UCSD-AML1 (cell line): ENCODE results near the gene KCNQ4.

Source experiments
- DNase-seq: peaks from one replicate; lab custom pipeline; 2025; ENCODE audit not compliant: unreplicated experiment; lab: John Stamatoyannopoulos, UW

Gene KCNQ4

GRCh38 chr1:40838980-40839942 is 55.7 kb downstream of the KCNQ4 start:
- no peak for DNase-seq

DNA sequence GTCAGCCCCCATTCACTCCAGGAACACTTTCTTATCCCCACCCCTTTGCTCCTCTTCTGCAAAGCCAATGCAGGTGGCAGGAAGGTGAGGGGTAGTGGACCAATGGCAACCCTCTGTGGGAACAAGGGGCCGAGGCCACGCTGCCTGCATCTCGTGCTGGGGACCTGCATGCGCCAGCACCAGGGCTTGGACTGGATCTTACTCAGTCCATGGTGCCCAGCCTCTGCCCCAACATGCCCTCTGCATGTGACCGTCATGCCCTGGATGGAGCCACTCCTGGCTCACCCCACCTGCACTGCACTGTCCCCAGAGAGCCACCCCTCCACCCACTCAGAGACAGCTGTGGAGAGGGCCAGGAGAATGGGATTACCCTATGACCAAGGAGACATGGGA is 56.4 kb downstream of the KCNQ4 start:
- DNase-seq, result no peak

- DNase-seq, result peak; percentile 66
These were observed 57.1 kb downstream of the KCNQ4 start for GRCh38 chr1:40840526-40841323.

GRCh38 chr1:40841602-40842001 is 58.0 kb downstream of the KCNQ4 start:
- DNase-seq, result no peak

DNA sequence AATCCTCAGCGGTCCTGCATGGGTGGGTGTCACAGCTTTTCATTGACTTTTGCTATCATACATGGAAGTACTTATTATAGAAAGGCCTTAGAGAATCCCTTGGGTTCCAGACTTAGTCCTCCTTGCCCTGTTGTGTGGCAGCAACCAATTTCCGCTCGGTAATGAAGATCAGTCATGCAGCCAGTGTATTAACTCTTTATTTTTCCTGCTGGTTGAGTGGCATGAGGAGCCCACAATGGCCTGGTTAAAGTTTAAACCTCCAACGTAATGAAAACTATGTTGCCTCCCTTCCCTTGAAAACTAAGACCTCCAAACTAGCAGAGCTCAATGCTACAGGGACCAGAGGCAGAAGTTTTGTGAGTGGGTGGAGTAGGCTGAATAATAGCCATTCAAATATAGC is 58.6 kb downstream of the KCNQ4 start:
- DNase-seq, result no peak

DNA sequence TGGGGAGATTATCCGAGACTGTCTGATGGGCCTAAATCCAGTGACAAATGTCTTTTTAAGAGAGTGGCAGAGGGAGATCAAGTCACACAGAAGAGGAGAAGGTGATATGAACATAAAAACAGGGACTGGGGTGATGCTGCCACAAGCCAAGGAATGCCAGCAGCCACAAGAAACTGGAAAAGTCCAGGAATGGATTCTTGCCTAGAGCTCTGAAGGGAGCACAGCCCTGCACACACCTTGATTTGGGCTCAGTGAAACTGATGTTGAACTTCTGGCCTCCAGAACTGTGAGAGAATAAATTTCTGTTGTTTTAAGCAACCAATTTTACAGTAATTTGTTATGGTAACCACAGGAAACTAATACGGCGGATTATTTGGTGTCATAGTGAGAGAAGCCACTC is 59.1 kb downstream of the KCNQ4 start:
- no peak for DNase-seq

DNA sequence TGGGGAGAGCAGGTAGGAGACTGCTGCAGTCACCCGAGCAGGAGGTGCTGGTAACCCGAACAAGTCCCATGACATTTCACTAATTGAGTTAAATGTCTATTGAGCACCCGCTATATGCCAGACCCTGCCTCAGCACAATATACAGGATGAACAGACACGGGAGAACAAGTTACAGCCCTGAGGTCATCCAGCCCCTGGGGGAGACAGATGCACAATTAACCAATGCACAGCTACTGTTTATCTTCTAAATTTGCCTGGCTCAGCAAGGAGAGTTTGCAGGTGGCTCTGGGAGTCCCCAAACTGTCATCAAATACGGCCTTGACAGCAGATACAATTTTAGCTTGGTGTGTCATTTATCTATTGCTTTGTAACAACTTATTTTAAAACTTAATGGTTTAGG is 60.5 kb downstream of the KCNQ4 start:
- DNase-seq, result no peak

- DNase-seq, result no peak
These were observed 61.6 kb downstream of the KCNQ4 start for GRCh38 chr1:40844887-40845878.

DNA sequence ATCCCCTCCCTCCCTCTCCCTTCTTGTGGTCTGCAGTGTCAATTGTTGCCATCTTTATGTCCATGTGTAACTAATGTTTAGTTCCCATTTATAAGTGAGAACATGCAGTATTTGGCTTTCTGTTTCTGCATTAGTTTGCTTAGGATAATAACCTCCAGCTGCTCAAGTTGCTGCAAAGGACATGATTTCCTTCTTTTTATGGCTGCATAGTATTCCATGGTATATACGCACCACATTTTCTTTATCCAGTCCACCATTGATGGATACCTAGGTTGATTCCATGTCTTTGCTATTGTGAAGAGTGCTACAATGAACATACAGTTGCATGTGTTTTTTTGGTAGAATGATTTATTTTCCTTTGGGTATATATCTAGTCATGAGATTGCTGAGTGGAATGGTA is 62.3 kb downstream of the KCNQ4 start:
- no peak for DNase-seq

- no peak for DNase-seq
These were observed 63.6 kb downstream of the KCNQ4 start for GRCh38 chr1:40847023-40847745.

- DNase-seq, result peak; percentile 55
These were observed 65.1 kb downstream of the KCNQ4 start for GRCh38 chr1:40848530-40849189.

- peak; percentile 77 for DNase-seq
These were observed 66.4 kb downstream of the KCNQ4 start for GRCh38 chr1:40849801-40850592.

- DNase-seq, result no peak
These were observed 68.1 kb downstream of the KCNQ4 start for GRCh38 chr1:40851643-40852042.

DNA sequence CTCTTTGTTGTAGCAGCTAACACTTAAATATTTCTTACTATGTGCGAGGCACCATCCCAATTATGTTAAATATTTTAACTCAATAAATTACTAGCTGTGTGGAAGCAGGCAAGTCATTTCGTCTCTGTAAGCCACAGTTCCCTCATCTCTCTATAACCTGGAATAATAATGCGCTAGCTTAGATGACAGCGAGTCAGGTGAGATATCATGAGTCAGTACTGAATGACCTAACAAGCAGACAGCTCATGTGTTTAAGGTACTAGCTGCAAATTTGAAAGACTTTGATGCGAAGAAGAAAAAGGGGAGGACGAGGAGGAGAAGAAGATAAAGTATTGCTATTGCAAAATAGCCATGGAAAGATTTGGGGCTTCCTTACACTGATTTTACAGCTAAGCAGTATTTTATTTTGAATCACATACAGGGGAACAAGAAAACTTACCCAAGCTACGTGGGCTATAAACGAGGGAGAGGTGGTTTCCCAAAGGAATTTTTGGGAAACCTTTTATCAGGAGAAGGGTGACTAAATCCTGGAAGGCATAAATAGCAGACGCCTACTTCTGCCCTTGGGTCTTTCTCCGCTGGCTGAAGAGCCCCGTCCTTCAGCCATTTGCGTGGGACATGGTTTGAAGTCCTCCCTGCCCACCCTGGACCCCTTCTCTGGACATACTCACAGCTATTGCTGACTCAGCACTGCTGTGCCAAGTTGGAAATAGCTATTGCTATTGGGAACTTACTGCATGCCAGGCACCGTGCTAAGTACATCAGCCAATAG is 69.7 kb downstream of the KCNQ4 start:
- no peak for DNase-seq

DNA sequence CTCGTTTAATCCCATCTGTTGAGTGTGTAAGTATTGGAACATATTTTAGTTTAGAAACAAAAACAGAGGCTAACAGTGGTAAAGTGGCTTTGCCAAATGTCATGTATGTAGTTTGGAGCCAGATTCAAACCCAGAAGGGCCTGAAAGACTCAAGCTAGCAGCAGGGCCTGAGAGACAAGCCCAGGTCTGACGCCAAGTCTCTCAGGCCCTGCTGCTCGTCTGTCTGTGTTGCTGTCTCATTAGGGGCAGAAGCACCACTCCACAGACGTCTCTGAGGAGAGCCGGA is 70.2 kb downstream of the KCNQ4 start:
- no peak for DNase-seq

- peak; percentile 26 for DNase-seq
These were observed 71.9 kb downstream of the KCNQ4 start for GRCh38 chr1:40855513-40855912.

- no peak for DNase-seq
These were observed 72.5 kb downstream of the KCNQ4 start for GRCh38 chr1:40856116-40856515.

- DNase-seq, result no peak
These were observed 73.2 kb downstream of the KCNQ4 start for GRCh38 chr1:40856656-40857302.
